Measurements from ENCODE around the gene PKP3.
A peak's percentile ranks its signal among the peaks of the same experiment; 100 is the strongest.
"Not testable (repeated sequence)": the region's sequence is repeated elsewhere in the genome, so short reads cannot be mapped to it uniquely, and the experiment has no call there.

The PKP3 gene, protein sequence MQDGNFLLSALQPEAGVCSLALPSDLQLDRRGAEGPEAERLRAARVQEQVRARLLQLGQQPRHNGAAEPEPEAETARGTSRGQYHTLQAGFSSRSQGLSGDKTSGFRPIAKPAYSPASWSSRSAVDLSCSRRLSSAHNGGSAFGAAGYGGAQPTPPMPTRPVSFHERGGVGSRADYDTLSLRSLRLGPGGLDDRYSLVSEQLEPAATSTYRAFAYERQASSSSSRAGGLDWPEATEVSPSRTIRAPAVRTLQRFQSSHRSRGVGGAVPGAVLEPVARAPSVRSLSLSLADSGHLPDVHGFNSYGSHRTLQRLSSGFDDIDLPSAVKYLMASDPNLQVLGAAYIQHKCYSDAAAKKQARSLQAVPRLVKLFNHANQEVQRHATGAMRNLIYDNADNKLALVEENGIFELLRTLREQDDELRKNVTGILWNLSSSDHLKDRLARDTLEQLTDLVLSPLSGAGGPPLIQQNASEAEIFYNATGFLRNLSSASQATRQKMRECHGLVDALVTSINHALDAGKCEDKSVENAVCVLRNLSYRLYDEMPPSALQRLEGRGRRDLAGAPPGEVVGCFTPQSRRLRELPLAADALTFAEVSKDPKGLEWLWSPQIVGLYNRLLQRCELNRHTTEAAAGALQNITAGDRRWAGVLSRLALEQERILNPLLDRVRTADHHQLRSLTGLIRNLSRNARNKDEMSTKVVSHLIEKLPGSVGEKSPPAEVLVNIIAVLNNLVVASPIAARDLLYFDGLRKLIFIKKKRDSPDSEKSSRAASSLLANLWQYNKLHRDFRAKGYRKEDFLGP

DNA sequence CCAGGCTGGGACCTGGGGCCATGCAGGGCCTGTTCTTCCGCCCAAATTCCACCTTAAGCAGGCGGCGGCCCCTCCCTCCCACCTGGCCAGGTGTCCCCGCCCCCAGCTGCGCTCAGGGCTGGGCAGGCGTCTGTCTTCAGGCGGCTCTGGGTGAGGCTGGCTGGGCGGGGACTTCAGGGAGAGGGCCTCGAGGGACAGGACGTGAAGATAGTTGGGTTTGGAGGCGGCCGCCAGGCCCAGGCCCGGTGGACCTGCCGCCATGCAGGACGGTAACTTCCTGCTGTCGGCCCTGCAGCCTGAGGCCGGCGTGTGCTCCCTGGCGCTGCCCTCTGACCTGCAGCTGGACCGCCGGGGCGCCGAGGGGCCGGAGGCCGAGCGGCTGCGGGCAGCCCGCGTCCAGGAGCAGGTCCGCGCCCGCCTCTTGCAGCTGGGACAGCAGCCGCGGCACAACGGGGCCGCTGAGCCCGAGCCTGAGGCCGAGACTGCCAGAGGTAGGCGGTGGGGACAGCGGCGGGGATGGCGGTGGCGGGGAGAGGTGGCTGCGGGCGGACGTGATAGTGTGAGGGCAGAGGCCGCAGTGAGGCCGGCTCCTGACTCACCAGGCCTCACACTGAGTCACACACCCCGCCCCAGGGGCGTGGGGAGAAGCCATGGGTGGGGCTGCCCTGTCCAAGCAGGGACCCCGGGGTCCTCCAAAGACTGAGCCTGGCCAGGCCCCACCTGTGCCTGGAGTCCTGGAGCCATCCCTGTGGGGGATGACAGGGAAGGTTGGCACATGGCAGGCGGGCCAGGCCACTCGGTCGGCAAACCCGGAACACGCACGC, at the start of gene PKP3:
Gene PKP3 (plus strand): TSS at position 176 of the 824 bp plus-strand sequence. CDS start 84 bp downstream, at position 260.
- DNase-seq (ENCODE audit: low read depth): no peak

DNA sequence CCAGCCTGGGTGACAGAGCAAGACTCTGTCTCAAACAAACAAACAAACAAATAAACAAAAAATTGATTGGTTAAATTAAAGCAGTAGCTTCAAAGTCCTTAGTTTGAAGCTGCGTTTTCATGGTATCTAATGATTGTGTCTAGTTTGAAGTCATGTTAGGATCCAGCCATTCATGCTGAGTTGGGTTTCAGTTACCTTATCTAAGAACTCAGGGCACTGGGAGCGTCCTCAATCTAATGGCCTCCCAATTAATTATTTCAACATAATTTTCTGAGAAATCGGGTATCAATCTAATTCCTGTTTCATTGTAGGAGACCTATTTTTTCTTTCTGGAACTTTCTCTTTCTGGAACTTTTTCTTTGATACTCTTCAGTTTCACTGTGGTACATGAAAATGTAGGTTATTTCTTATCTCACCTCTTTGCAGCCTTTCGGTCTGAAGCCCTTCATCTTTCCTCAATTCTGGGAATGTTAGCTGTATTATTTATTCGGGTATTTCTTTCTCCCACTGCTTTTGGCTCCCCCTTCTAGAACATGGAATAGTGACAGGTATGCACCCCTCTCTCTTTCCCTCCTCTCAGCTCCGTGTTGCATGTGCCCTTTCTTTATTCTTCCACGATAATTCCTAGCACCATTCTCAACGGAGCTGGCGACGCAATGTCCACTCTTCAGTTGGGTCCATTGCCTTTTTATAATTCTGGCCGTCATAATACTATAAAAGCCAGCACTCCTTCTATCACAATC, 49.0 kb upstream of the PKP3 start:
- no peak for DNase-seq (ENCODE audit: low read depth)

DNA sequence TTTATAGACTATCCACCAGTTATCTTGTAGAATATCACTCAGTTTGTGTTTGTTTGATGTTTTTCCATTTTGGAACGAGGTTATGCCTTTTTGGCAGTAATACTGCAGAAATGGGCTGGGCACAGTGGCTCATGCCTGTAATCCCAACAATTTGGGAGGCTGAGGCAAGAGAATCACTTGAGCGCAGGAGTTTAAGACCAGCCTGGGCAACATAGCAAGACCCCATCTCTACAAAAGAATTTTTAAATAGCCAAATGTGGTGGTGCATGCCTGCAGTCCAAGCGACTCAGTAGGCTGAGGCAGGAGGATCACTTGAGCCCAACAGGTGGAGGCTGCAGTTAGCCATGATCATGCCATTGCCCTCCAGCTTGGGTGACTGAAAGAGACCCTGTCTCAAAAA, 47.5 kb upstream of the PKP3 start:
- DNase-seq (ENCODE audit: low read depth): no peak

DNA sequence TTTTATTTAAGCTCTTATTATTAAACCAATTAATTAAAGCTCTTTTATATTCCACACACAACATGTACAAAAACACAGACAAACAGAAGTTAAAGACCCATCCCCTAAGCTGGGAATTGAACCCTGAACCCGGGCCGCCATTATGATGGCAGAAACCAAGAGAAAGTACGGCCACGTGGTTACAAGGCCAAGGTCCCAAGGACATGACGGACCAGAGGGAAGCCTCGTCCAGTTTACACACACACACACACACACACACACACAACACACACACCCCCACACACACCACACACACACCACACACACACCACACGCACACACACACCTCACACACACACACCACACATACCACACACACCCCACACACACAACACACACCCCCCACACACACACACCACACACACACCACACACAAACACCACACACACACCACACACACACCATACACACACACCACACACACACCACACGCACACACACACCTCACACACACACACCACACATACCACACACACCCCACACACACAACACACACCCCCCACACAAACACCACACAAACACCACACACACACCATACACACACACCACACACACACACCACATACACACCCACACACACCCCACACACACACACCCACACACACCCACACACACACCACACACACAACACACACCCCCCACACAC, 44.6 kb upstream of the PKP3 start:
- DNase-seq (ENCODE audit: low read depth): not testable (repeated sequence)

DNA sequence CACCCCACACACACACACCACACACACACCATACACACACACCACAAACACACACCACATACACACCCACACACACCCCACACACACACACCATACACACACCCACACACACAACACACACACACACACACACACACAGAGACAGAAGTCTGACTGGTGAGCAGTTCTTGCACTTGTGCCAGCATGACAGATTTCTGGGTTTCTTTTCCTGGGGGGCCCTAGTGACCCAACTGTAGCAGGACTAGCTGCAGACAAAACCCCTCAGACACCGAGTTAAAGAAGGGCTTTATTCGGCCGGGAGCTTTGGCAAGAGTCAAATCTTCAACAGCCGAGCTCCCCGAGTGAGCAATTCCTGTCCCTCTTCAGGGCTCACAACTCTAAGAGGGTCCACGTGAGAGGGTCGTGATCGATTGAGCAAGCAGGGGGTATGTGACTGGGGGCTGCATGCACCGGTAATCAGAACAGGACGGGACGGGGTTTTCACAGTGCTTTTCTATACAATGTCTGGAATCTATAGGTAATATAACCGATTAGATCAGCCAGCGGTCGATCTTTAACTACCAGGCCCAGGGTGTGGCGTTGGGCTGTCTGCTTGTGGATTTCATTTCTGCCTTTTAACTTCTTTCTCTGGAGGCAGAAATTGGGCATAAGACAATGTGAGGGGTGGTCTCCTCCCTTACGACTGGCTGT, 43.8 kb upstream of the PKP3 start:
- DNase-seq (ENCODE audit: low read depth): not testable (repeated sequence)

DNA sequence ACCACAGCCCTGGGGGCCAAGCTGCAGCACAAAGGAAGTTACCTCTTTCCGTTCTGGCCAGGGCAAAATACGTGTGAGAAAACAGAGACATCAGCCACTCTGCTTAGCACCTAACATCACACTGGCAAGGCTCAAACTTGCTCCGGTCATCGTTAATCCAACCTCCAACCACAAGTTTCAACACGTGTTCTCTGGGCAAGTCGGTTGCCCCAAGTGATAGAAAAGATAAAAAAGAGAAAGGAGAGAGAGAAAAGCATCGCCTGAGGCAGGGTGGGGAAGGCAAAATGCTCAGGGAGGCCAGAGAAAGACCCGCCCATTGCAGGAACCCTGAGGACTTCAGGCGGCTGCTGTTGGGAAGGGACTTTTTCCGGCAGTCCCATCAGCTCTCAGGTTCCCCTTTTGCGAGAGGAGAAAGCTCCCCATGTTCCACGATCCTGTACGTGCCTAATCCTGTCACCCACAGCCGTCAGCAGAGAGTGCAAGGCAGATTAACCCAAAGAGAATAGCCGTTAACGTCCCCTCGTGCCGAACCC, 43.2 kb upstream of the PKP3 start:
- DNase-seq (ENCODE audit: low read depth): no peak

DNA sequence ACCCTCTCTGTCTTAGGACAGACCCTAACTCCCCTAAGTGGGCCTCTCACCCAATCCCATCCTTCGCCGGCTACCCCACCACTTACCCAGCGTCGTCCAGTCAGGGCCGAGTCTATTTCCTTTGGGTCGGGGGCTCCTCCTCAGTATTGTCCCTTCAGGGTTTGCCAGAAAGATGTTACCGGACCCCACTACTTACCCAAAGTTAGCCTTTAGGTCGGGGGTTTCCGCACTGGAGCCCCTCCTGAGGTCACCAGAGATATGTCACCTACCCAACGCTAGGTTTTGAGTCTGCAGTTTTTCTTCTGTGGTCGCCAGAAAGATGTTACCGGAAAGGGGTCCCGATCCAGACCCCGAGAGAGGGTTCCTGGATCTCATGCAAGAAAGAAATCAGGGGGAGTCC, 42.6 kb upstream of the PKP3 start:
- no peak for DNase-seq (ENCODE audit: low read depth)

DNA sequence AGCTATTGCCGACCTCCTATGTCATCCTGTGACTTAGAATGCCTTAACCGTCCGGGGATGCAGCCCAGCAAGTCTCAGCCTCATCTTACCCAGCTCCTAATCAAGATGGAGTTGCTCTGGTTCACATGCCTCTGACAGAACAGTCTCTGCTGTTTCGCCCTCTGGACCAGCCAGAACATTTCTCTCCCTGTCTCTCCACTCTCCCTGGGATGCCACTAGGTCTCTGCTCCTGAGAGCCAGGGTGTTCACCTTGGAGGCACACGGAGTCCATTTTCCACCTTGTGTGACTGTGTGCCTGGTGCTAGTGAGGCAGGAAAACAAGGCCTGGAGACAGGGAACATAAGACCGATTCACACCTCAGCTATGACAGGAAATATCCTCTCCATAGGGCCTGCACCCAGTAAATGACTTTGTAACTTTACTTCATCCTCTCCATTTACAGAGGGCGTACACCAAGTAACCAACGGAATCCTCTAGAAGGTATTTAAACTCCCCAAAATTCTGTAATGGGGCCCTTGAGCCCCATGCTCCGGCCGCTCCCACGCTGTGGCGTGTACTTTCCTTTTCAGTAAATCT, 41.5 kb upstream of the PKP3 start:
- DNase-seq (ENCODE audit: low read depth): no peak

DNA sequence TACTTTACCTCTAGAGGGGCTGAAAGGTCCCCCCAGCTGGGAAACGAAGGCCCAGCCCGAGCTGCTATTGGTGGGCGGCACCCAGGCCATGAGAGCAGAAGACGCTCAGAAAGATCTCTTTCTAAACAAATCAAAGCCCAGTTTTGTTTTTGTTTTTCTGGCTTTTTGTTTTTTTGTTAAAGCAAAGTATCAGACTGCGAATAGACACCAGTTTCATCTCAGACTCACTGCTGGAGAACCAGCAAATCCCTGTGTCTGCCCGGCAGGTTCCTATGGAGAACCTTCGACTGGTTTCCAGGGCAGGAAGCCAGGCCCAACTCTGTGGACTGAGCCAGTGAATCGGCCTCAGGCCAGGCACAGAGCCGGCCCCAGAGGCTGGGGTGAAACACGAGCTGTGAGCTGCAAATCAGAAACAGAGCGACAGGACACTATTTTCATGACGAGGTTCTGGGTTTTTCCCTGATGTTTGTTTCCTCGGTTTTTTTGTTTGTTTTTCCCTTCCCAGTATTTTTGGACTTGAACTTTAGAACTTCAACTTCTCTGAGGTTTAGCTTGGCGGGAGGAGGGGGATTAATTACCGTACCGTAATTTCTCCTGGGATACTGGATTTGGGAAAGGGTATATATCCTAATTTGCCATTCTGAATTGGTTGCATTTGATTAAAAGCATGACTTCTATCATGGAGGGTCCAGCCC, 40.7 kb upstream of the PKP3 start:
- peak; percentile 92 for DNase-seq (ENCODE audit: low read depth)

DNA sequence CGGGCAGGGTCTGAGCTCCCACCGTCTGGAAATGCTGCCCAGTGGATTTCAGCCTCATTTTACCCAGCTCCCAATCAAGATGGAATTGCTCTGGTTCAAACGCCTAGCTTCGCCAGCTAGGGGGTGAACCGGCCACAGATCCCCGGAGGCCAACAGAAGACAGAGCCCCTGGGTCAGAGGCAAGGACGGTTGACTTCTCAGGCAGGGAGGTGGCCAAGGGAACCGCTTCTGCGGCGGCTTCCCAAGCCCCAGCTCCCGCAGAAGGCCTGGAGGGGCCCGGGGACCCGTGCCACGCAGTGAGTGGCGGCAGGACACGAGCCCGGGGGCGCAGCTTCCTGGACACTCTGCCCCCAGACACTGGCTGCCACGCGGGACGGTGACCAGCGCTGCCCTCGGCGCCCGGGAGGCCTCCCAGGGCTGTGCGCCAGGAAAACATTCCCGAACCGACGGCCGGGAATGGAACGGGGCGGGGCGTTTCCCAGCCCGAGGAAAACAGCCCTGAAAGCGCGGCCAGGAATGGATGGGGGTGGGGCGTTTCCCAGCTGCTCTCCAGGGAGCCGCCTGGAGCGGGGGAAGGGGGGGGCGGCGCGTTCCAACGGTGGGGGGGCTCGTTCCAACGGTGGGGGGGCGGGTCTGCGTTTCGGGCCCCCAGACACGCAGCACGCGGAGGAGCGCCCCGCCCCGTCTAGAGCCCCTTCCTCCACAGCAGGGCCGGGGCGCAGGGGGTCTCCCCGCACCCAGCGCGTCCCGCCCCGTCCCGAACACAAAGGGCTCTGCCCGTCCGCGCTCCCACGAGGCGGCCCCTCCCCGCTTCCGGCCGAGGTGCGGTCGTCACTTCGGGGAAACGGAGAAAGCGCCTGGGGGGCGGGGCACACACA, 38.2 kb upstream of the PKP3 start:
- DNase-seq (ENCODE audit: low read depth): peak; percentile 92

DNA sequence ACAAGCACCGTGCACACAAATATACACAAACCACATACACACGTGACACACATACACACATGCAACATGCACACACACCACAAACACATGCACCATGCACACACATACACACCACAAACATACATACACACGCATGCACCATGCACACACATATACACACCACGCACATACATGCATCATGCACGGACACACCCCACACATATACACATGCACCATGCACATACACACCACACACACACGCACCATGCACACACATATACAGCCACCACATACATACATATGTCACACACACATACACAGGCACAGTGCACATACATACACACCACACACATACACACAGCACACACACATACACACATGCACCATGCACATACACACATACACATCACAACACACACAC, 37.4 kb upstream of the PKP3 start:
- DNase-seq (ENCODE audit: low read depth): no peak

DNA sequence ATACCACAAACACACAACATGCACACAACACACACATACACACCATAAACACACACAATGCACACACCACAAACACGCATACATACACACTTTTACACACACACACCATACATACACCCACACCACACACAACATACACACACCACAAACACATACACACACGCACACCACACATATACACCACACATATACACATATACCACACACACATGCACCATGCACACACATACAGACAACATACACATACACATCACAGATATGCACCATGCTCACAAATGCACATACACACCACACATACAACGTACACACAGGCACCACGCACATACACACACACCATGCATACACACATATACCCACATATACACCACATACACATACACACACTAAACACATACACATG, 36.4 kb upstream of the PKP3 start:
- DNase-seq (ENCODE audit: low read depth): no peak

DNA sequence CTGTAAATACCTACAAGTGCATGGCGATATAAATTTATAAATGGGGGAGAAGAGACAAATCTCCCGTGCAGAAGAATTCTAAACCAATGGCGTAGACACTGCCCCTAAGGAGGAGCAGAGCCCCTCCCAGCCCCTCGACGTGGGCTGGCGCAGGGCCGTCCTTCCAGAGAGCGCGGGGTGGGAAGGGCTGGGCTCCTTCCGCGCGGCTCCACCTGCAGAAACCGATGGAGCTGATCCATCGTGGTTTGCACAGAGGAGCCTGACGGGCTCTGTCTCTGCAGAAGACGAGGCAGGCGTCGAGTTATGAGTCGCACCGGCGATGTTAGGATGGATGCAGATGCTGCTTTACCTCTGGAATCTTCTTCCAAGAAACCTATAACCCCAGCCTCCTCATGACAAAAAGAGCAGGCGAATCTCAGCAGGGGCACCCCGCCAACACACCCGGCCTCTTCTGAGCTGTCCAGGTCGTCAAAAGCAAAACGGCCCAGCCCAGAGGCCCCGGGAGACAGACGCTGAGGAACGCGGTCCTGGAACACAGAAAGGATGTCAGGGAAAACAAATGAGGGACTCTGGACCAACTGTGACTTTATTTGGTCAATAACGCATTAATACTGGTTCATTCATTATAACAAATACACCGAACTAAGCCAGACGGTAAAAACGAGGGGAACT, 35.7 kb upstream of the PKP3 start:
- DNase-seq (ENCODE audit: low read depth): no peak

DNA sequence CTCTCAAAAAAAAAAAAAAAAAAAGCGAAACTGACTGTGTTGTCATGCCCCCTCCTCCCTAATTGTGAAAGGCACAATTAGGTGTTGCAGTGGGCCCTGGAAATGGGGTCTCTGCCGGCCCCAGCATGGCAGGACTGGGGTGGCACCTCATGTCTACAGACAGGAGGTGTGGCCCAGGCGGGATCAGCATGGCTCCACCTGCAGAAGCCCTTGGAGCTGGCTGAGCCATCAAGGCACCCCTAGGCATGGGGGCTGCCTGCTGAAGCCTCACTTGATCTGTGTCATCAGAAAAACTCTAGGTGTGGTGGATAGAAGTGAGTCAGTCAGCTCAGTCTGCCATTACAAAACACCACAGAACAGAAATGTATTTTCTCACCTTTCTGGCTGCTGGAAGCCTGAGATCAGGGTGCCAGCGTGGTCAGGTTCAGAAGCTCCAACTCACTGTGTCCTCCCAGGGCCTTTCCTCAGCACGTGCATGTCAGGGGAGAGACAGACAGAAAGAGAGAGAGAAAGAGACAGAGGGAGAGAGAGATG, 34.8 kb upstream of the PKP3 start:
- DNase-seq (ENCODE audit: low read depth): no peak

DNA sequence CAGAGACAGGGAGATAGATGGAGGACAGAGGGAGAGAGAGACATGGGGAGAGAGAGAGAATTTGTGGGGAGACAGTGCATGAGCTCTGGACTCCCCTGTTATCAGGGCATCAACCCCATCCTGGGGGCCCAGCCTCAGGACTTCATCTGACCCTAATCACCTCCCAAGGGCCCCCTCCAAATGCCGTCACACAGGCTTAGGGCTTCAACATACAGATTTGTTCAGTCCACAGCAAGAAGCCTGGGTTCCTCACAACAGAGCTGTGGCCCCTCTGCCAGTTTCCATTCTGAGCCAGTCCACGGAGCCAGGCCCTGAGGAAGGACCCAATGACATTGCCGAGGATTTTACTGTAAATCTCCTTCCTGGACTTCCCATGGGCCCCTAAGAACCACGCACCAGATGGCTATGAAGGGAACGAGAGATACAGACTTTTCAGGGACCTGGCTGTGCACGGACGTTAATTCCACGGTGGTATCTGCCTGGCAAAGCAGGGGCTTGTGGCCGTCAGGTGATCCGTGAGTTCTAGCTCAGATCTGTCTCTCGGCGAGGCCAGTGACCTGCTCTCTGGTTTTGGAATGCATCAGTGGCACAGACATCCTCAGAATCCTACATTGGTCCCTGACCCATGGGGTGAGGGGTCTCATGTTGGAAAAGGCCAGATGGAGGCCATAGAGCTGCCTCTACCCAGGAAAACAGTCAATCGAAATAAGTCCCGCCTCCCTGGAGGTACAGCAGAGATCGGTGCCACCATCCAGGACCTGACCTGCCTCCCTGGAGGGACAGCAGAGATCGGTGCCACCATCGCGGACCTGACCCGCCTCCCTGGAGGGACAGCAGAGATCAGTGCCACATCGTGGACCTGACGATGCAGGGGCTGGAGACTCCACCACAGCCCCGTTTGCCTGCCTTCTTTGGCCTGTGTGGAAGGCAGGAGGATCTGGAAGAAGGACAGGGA, 33.4 kb upstream of the PKP3 start:
- no peak for DNase-seq (ENCODE audit: low read depth)

Data from fibroblast of the conjunctiva (primary cell).